CD4-positive, alpha-beta T cell (primary cell): ENCODE data around the gene RGMA. TPM values are rescaled to one million over a fixed set of nuclear protein-coding genes. Genes with fewer than 3 reads are reported as not detected.

Experiments
- ATAC-seq: fragments of 200-7000 bp; cut with Tn5 transposase; one replicate; pipeline ENCODE4 v1.10.0; 2022; ENCODE audit warnings: mild to moderate bottlenecking; ENCODE audit not compliant: poor library complexity
- CTCF ChIA-PET: fragments of 350-600 bp; sonication (Branson Sonifier 250); formaldehyde crosslinking; loops from one replicate; lab custom pipeline; 2021; ENCODE audit warnings: antibody characterized with exemption, inconsistent platforms; lab: Charles Lee
- POLR2A ChIA-PET: fragments of 350-600 bp; sonication (Branson Sonifier 250); formaldehyde crosslinking; loops from one replicate; lab custom pipeline; 2021; ENCODE audit warnings: antibody characterized with exemption, inconsistent platforms; lab: Charles Lee
- DNase-seq, 14 experiments: peaks; one replicate each; pipeline ENCODE4 v3.0.0-alpha.2; 2013 to 2020; ENCODE audit warnings: mixed read lengths in 2 of 14
- H3K27ac ChIP-seq, 2 donors: one replicate each; pipeline versions ENCODE4 v1.5.1 to v1.7.0; 2013; ENCODE audit warnings: low read length in 2 of 2, low read depth in 1 of 2, mild to moderate bottlenecking in 1 of 2
- H3K27me3 ChIP-seq, 2 experiments: 1 replicate in 1 of 2; 2 replicates in 1 of 2; pipeline versions ENCODE4 v1.6.1 to v1.7.0; 2013; ENCODE audit warnings: low read length in 2 of 2, control low read depth in 1 of 2, mild to moderate bottlenecking in 1 of 2, moderate library complexity in 1 of 2; ENCODE audit not compliant: insufficient read depth in 2 of 2, control insufficient read depth in 1 of 2
- H3K36me3 ChIP-seq: one replicate; pipeline ENCODE4 v1.6.1; 2013; ENCODE audit warnings: low read length, control low read depth; ENCODE audit not compliant: insufficient read depth
- H3K4me1 ChIP-seq: one replicate; pipeline ENCODE4 v1.6.1; 2013; ENCODE audit warnings: low read length, control low read depth; ENCODE audit not compliant: insufficient read depth
- H3K4me3 ChIP-seq: one replicate; pipeline ENCODE4 v1.5.1; 2013; ENCODE audit warnings: mild to moderate bottlenecking, low read length, moderate library complexity
- H3K9me3 ChIP-seq, 2 experiments: 1 replicate in 1 of 2; 2 replicates in 1 of 2; pipeline versions ENCODE4 v1.6.1 to v1.7.0; 2013; ENCODE audit warnings: low read length in 2 of 2, mild to moderate bottlenecking in 2 of 2, control low read depth in 1 of 2, moderate library complexity in 1 of 2; ENCODE audit not compliant: control insufficient read depth in 1 of 2, insufficient read depth in 1 of 2
- H3K27ac Mint-ChIP-seq: one replicate; pipeline ENCODE4 v1.8.0; 2020; ENCODE audit warnings: mixed read lengths
- H3K27me3 Mint-ChIP-seq: one replicate; pipeline ENCODE4 v1.8.0; 2021; ENCODE audit warnings: mixed read lengths
- H3K36me3 Mint-ChIP-seq: one replicate; pipeline ENCODE4 v1.8.0; 2021; ENCODE audit warnings: low read depth, mixed read lengths
- H3K4me1 Mint-ChIP-seq: one replicate; pipeline ENCODE4 v1.8.0; 2021; ENCODE audit warnings: low read depth, mixed read lengths
- H3K4me3 Mint-ChIP-seq: one replicate; pipeline ENCODE4 v1.8.0; 2020; ENCODE audit warnings: mild to moderate bottlenecking, mixed read lengths
- H3K9me3 Mint-ChIP-seq: one replicate; pipeline ENCODE4 v1.8.0; 2020; ENCODE audit warnings: mixed read lengths
- intact Hi-C, 2 experiments: fragments of 100-400 bp; cut with DNase I in 1 of 2; cut with micrococcal nuclease in 1 of 2; formaldehyde crosslinking; loops; one replicate each; pipeline versions ENCODE4 v1.15.1 to v1.9.0; 2023 to 2025; cut with DNase I, micrococcal nuclease
- total RNA-seq, 174 experiments: library from RNA in 2 of 174; stranded (reverse) in 2 of 174; gene quantifications; one replicate each; pipeline ENCODE4 v1.2.3 and lab custom pipeline; 2021 to 2026
- TF ChIP-seq, protein P1 (sequence below): fragments of 200-600 bp; IDR thresholded peaks from one replicate; pipeline ENCODE4 v1.8.0; 2022; ENCODE audit warnings: antibody characterized with exemption, mild to moderate bottlenecking

The RGMA gene
- total RNA-seq, 2 experiments from 2014 or later, result not detected

DNA sequence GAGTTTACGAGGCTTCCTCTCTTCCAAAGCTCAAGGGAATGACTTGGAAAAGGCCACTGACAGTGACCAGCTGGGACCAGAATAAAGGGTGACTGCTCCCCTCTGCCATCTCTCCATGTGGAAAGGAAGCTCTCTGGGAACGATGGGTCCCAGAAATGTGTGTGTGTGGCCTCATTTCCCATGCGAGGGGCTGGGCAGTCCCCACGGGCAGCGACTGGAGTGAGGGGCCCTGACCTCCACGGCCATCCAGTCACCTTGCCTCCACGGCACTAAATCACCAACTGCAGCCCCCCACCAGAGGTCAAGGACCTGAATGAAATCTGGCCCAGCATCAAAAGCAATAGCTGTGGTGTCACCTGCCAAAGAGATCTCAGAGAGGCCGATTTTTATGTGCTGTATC, 29.6 kb downstream of the RGMA start:
- no peak overlapping the region for H3K4me3 Mint-ChIP-seq
- Histone ChIP-seq H3K4me3 (no peak overlapping the region), H3K36me3 (no peaks in the 10 kb centered on the region), H3K27ac (no peak overlapping the region), H3K9me3 (no peaks in the 10 kb centered on the region), H3K27me3 (peaks cover 0 to 4% of the 10 kb centered on the region in 2 experiments), H3K4me1 (no peaks in the 10 kb centered on the region)
- intact Hi-C loops, result no loop called here
- no peaks in the 10 kb centered on the region for H3K4me1 Mint-ChIP-seq
- no peaks in the 10 kb centered on the region for H3K9me3 Mint-ChIP-seq
- TF ChIP-seq, protein P1, sequence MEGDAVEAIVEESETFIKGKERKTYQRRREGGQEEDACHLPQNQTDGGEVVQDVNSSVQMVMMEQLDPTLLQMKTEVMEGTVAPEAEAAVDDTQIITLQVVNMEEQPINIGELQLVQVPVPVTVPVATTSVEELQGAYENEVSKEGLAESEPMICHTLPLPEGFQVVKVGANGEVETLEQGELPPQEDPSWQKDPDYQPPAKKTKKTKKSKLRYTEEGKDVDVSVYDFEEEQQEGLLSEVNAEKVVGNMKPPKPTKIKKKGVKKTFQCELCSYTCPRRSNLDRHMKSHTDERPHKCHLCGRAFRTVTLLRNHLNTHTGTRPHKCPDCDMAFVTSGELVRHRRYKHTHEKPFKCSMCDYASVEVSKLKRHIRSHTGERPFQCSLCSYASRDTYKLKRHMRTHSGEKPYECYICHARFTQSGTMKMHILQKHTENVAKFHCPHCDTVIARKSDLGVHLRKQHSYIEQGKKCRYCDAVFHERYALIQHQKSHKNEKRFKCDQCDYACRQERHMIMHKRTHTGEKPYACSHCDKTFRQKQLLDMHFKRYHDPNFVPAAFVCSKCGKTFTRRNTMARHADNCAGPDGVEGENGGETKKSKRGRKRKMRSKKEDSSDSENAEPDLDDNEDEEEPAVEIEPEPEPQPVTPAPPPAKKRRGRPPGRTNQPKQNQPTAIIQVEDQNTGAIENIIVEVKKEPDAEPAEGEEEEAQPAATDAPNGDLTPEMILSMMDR, result no peak
- no peaks in the 10 kb centered on the region for H3K36me3 Mint-ChIP-seq
- no peaks in the 10 kb centered on the region for H3K27me3 Mint-ChIP-seq
- POLR2A ChIA-PET, result no interaction called here
- ATAC-seq, result no peak
- no peak for DNase-seq
- CTCF ChIA-PET, result interaction anchor here (1.2 kb wide), 1 partner anchor 28 kb away, joined by 3 read pairs; no protein-coding TSS in a partner anchor
- H3K27ac Mint-ChIP-seq, result no peak overlapping the region

DNA sequence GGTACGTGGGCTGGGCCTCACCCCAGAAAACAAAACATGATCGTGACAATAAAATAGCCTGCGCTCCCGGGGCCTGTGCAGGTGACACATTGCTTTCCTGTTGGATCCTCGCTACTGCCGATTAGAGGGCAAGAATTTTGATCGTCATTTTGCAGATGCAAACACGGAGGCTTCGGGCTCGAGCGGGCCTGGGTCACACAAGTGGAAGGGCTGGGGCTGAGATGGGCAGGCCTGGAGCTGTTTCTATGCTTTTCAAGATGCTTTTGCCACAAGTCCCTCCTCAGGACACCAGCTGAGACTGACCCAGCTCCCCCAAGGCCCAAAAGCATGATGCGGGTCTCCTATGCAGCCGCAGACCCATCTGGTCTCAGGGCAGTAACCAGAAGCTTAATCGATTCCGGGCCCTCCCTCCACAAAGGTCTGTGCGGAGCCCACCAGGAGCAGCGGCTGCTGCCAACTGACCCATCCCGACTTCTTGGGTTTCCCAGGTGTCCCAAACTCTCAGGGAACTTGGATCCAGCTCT, 30.0 kb downstream of the RGMA start:
- Mint-ChIP-seq H3K4me1 (no peaks in the 10 kb centered on the region), H3K9me3 (no peaks in the 10 kb centered on the region), H3K27ac (no peak overlapping the region), H3K4me3 (no peak overlapping the region), H3K27me3 (no peaks in the 10 kb centered on the region), H3K36me3 (no peaks in the 10 kb centered on the region)
- H3K9me3 ChIP-seq, result no peaks in the 10 kb centered on the region
- no peaks in the 10 kb centered on the region for H3K36me3 ChIP-seq
- H3K27me3 ChIP-seq, result peaks cover 0 to 4% of the 10 kb centered on the region in 2 experiments
- H3K4me1 ChIP-seq, result no peaks in the 10 kb centered on the region
- ChIA-PET CTCF (no interaction called here), POLR2A (no interaction called here)
- no peak overlapping the region for H3K4me3 ChIP-seq
- intact Hi-C loops, result no loop called here
- DNase-seq, result no peak
- TF ChIP-seq, protein P1, result no peak
- no peak overlapping the region for H3K27ac ChIP-seq
- no peak for ATAC-seq

DNA sequence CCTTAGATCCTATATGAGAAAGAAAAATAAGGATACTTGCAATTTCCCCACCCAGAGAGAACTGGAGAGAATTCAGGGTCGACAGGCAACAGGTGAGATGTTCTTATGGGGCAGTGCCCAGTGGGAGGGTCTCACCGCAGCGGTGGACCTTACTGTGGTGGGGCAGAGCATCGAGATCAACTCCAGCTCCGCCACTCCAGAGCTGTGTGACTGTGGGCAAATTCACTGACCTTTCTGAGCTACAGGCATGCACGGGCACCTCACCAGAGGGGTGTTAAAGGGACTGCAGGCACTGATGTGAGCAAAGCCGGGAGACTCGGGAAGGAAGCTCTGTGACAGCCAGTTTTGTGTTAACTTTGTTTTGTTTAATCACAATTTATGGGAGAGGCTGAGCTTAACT, 30.9 kb downstream of the RGMA start:
- Histone ChIP-seq H3K9me3 (no peaks in the 10 kb centered on the region), H3K27me3 (no peaks in the 10 kb centered on the region), H3K36me3 (no peaks in the 10 kb centered on the region), H3K27ac (no peak overlapping the region), H3K4me3 (no peak overlapping the region), H3K4me1 (no peaks in the 10 kb centered on the region)
- ATAC-seq (no peak), DNase-seq (no peak)
- H3K4me1 Mint-ChIP-seq, result no peaks in the 10 kb centered on the region
- H3K36me3 Mint-ChIP-seq, result no peaks in the 10 kb centered on the region
- no peak overlapping the region for H3K4me3 Mint-ChIP-seq
- TF ChIP-seq, protein P1, result no peak
- ChIA-PET CTCF (no interaction called here), POLR2A (no interaction called here)
- intact Hi-C loops, result no loop called here
- H3K9me3 Mint-ChIP-seq, result no peaks in the 10 kb centered on the region
- no peak overlapping the region for H3K27ac Mint-ChIP-seq
- no peaks in the 10 kb centered on the region for H3K27me3 Mint-ChIP-seq
